IMR-90 (cell line): Measurements from ENCODE around the gene TRAF6. TPM values are rescaled to one million over a fixed set of nuclear protein-coding genes. Genes with fewer than 3 reads are reported as not detected.

Source experiments
- ATAC-seq: fragments of 200-7000 bp; cut with Tn5 transposase; 2 replicates; pipeline ENCODE4 v1.9.1; 2020; ENCODE audit warnings: low read depth, mild to moderate bottlenecking, moderate library complexity
- BruUV-seq: library from RNA; stranded (reverse); fragments of 400-500 nt; replicated peaks from 2 replicates; lab custom pipeline; 2021; lab: Mats Ljungman, UMichigan
- CTCF ChIA-PET: fragments of 300-600 bp; formaldehyde crosslinking; extraction: SDS; loops from one replicate; lab custom pipeline; 2021; ENCODE audit warnings: antibody characterized with exemption; lab: Yijun Ruan, JAX
- POLR2A ChIA-PET: fragments of 300-600 bp; sonication (Branson Sonifier 250); formaldehyde crosslinking; loops from one replicate; lab custom pipeline; 2022; ENCODE audit warnings: antibody characterized with exemption; ENCODE audit not compliant: unreplicated experiment; lab: Charles Lee
- DNase-seq: peaks from one replicate; pipeline ENCODE4 v3.0.0; 2013
- H2AFZ ChIP-seq: replicated peaks from 2 replicates; pipeline ENCODE3; 2013; ENCODE audit warnings: low read length, mild to moderate bottlenecking; ENCODE audit not compliant: poor library complexity
- H2AK5ac ChIP-seq: 2 replicates; pipeline ENCODE4 v1.6.1; 2013; ENCODE audit warnings: low read depth, low read length, inconsistent platforms
- H2AK9ac ChIP-seq: replicated peaks from 2 replicates; pipeline ENCODE3; 2013; ENCODE audit warnings: mild to moderate bottlenecking, low read depth, low read length, moderate library complexity; ENCODE audit not compliant: poor library complexity
- H2BK120ac ChIP-seq: 2 replicates; pipeline ENCODE4 v1.6.1; 2013; ENCODE audit warnings: low read depth, low read length, inconsistent platforms
- H2BK15ac ChIP-seq: 3 replicates; pipeline ENCODE4 v1.6.1; 2013; ENCODE audit warnings: low read depth, low read length, inconsistent platforms
- H2BK20ac ChIP-seq: 2 replicates; pipeline ENCODE4 v1.6.1; 2013; ENCODE audit warnings: low read depth, mild to moderate bottlenecking, inconsistent platforms, low read length, moderate library complexity
- H2BK5ac ChIP-seq: 2 replicates; pipeline ENCODE4 v1.6.1; 2013; ENCODE audit warnings: mild to moderate bottlenecking, low read depth, low read length, inconsistent platforms; ENCODE audit not compliant: poor library complexity, severe bottlenecking
- H3K14ac ChIP-seq: replicated peaks from 2 replicates; pipeline ENCODE4 v1.6.1; 2013; ENCODE audit warnings: low read depth, low read length, inconsistent platforms
- H3K18ac ChIP-seq: 2 replicates; pipeline ENCODE4 v1.6.1; 2013; ENCODE audit warnings: low read depth, low read length, control low read depth
- H3K23ac ChIP-seq: 2 replicates; pipeline ENCODE4 v1.6.1; 2013; ENCODE audit warnings: low read depth, low read length, inconsistent platforms
- H3K27ac ChIP-seq: 2 replicates; pipeline ENCODE4 v1.5.1; 2013; ENCODE audit warnings: mild to moderate bottlenecking, control low read depth, low read length; ENCODE audit not compliant: insufficient read depth
- H3K27me3 ChIP-seq: 2 replicates; pipeline ENCODE4 v1.6.1; 2013; ENCODE audit warnings: low read length; ENCODE audit not compliant: control insufficient read depth, insufficient read depth
- H3K36me3 ChIP-seq: 2 replicates; pipeline ENCODE4 v1.6.1; 2013; ENCODE audit warnings: low read length, mixed read lengths; ENCODE audit not compliant: control insufficient read depth, insufficient read depth
- H3K4ac ChIP-seq: 2 replicates; pipeline ENCODE4 v1.6.1; 2013; ENCODE audit warnings: low read depth, low read length, inconsistent platforms
- H3K4me1 ChIP-seq: 2 replicates; pipeline ENCODE4 v1.6.1; 2013; ENCODE audit warnings: low read length, mixed read lengths; ENCODE audit not compliant: control insufficient read depth, insufficient read depth
- H3K4me2 ChIP-seq: 2 replicates; pipeline ENCODE4 v1.6.1; 2013; ENCODE audit warnings: low read depth, mild to moderate bottlenecking, control low read depth, low read length, moderate library complexity
- H3K4me3 ChIP-seq: 2 replicates; pipeline ENCODE4 v1.5.1; 2013; ENCODE audit warnings: low read depth, mild to moderate bottlenecking, control low read depth, low read length, moderate library complexity; ENCODE audit not compliant: insufficient read depth
- H3K56ac ChIP-seq: 2 replicates; pipeline ENCODE4 v1.6.1; 2013; ENCODE audit warnings: low read length, inconsistent platforms; ENCODE audit not compliant: insufficient read depth; ENCODE audit errors: extremely low read depth
- H3K79me1 ChIP-seq, 2 experiments: 2 replicates each; pipeline ENCODE4 v1.6.1; 2013; ENCODE audit warnings: low read length in 2 of 2, inconsistent platforms in 1 of 2, low read depth in 1 of 2
- H3K9ac ChIP-seq: 2 replicates; pipeline ENCODE4 v1.6.1; 2013; ENCODE audit warnings: low read depth, low read length, control low read depth
- H3K9me1 ChIP-seq: 2 replicates; pipeline ENCODE4 v1.6.1; 2013; ENCODE audit warnings: low read length, inconsistent platforms; ENCODE audit not compliant: insufficient read depth
- H3K9me3 ChIP-seq: 2 replicates; pipeline ENCODE4 v1.6.1; 2013; ENCODE audit warnings: low read length; ENCODE audit not compliant: control insufficient read depth, insufficient read depth
- H4K20me1 ChIP-seq: 2 replicates; pipeline ENCODE4 v1.6.1; 2013; ENCODE audit warnings: low read length, inconsistent platforms; ENCODE audit not compliant: insufficient read depth
- H4K5ac ChIP-seq: 2 replicates; pipeline ENCODE4 v1.6.1; 2013; ENCODE audit warnings: mild to moderate bottlenecking, low read depth, low read length, control low read depth
- H4K8ac ChIP-seq, 2 experiments: 2 replicates each; pipeline ENCODE4 v1.6.1; 2013; ENCODE audit warnings: low read depth in 2 of 2, low read length in 2 of 2, control low read depth in 1 of 2, inconsistent platforms in 1 of 2
- H4K91ac ChIP-seq: 2 replicates; pipeline ENCODE4 v1.6.1; 2013; ENCODE audit warnings: low read depth, low read length, inconsistent platforms; ENCODE audit not compliant: insufficient read depth
- BHLHE40 ChIP-seq: fragments of 150-350 bp; IDR thresholded peaks from 2 replicates; pipeline ENCODE4 v1.6.1; 2016; ENCODE audit warnings: mild to moderate bottlenecking, low read depth, low read length
- CEBPB ChIP-seq: IDR thresholded peaks from 2 replicates; pipeline ENCODE4 v1.6.1; 2012; ENCODE audit warnings: low read depth, low read length, improper control_type of control experiment
- CHD1 ChIP-seq: IDR thresholded peaks from 2 replicates; pipeline ENCODE4 v1.6.1; 2012; ENCODE audit warnings: low read depth, low read length, improper control_type of control experiment
- ELK1 ChIP-seq: fragments of 150-350 bp; IDR thresholded peaks from 2 replicates; pipeline ENCODE4 v1.6.1; 2016; ENCODE audit warnings: low read depth, mild to moderate bottlenecking, low read length, moderate library complexity, borderline replicate concordance
- FOS ChIP-seq: fragments of 150-350 bp; IDR thresholded peaks from 2 replicates; pipeline ENCODE4 v1.6.1; 2016; ENCODE audit warnings: low read depth, low read length
- MAFK ChIP-seq: IDR thresholded peaks from 2 replicates; pipeline ENCODE4 v1.6.1; 2012; ENCODE audit warnings: low read depth, low read length, improper control_type of control experiment
- MAZ ChIP-seq: IDR thresholded peaks from 2 replicates; pipeline ENCODE4 v1.6.1; 2012; ENCODE audit warnings: low read depth, mild to moderate bottlenecking, low read length, improper control_type of control experiment, moderate library complexity, borderline replicate concordance
- MXI1 ChIP-seq: IDR thresholded peaks from 2 replicates; pipeline ENCODE4 v1.6.1; 2012; ENCODE audit warnings: low read depth, mild to moderate bottlenecking, low read length, moderate library complexity, borderline replicate concordance
- NFE2L2 ChIP-seq: fragments of 150-350 bp; IDR thresholded peaks from 2 replicates; pipeline ENCODE4 v1.6.1; 2016; ENCODE audit warnings: low read depth, mild to moderate bottlenecking, low read length
- POLR2A ChIP-seq: IDR thresholded peaks from 2 replicates; pipeline ENCODE4 v1.6.1; 2012; ENCODE audit warnings: mild to moderate bottlenecking, low read depth, low read length
- RAD21 ChIP-seq: IDR thresholded peaks from 2 replicates; pipeline ENCODE4 v1.6.1; 2012; ENCODE audit warnings: low read length, improper control_type of control experiment
- RCOR1 ChIP-seq: IDR thresholded peaks from 2 replicates; pipeline ENCODE4 v1.6.1; 2012; ENCODE audit warnings: mild to moderate bottlenecking, low read length, improper control_type of control experiment; ENCODE audit not compliant: insufficient replicate concordance
- RFX5 ChIP-seq: IDR thresholded peaks from 2 replicates; pipeline ENCODE4 v1.8.0; 2012; ENCODE audit warnings: low read depth, mild to moderate bottlenecking, low read length, moderate library complexity
- USF2 ChIP-seq: fragments of 150-350 bp; IDR thresholded peaks from 2 replicates; pipeline ENCODE4 v1.6.1; 2017; ENCODE audit warnings: mild to moderate bottlenecking, antibody characterized with exemption, low read length, low read depth
- WGBS, 2 experiments: methylation state at CpG; one replicate each; pipeline versions ENCODE4 v1.1.5 to v1.1.7; 2013; ENCODE audit warnings: missing lambda C conversion rate in 2 of 2; ENCODE audit not compliant: insufficient read length in 1 of 2; ENCODE audit errors: extremely low coverage in 2 of 2; 5-methylcytosine and 5-hydroxymethylcytosine counted together
- dilution Hi-C: fragments of 300-500 bp; cut with HindIII; formaldehyde crosslinking; loops from one replicate; pipeline ENCODE4 v1.14.3; 2018; ENCODE audit warnings: low sequenced_read_pairs; ENCODE audit not compliant: unreplicated experiment
- in situ Hi-C: fragments of 300-500 bp; cut with MboI; formaldehyde crosslinking; loops from 3 replicates; pipeline ENCODE4 v1.14.3; 2019; ENCODE audit warnings: low sequenced_read_pairs, inconsistent platforms, mixed read lengths
- intact Hi-C: fragments of 100-400 bp; cut with micrococcal nuclease; formaldehyde crosslinking; loops from 2 replicates; pipeline ENCODE4 v1.10.0; 2022
- polyA plus RNA-seq, 3 experiments: library from polyadenylated mRNA; depleted of rRNA; stranded (reverse); fragments of >200 nt; gene quantifications; 2 replicates each; pipeline ENCODE4 v1.2.3, GENCODE V29; 2012; ENCODE audit warnings: low replicate concordance in 1 of 3
- total RNA-seq: library from RNA; depleted of rRNA; stranded (reverse); fragments of >200 nt; gene quantifications from 2 replicates; pipeline ENCODE4 v1.2.3, GENCODE V29; 2012

Gene TRAF6
- total and polyA plus RNA-seq, 2 of the 4 experiments (the other 2 are of a cell fraction) = 6.0 to 17.6 TPM

- Histone ChIP-seq H3K9me1 (peaks cover 4% of the 10 kb centered on the region; the same call in 1 of the 2 replicates), H3K4ac (no peak overlapping the region), H4K5ac (no peak overlapping the region), H3K14ac (no peak overlapping the region), H2BK120ac (no peak overlapping the region), H3K9me3 (no peaks in the 10 kb centered on the region), H2BK5ac (no peak overlapping the region), H3K27ac (no peak overlapping the region), H3K18ac (no peak overlapping the region), H3K56ac (no peak overlapping the region), H3K27me3 (no peaks in the 10 kb centered on the region), H3K79me1 (no peaks in the 10 kb centered on the region), H3K36me3 (no peaks in the 10 kb centered on the region; the same call in 1 of the 2 replicates), H3K4me3 (no peak overlapping the region), H3K4me2 (no peak overlapping the region), H2AK5ac (no peak overlapping the region), H2AFZ (no peak overlapping the region), H3K4me1 (peaks cover 5% of the 10 kb centered on the region; the same call in 1 of the 2 replicates), H3K23ac (no peak overlapping the region), H4K91ac (no peak overlapping the region), H2BK15ac (no peak overlapping the region), H4K20me1 (no peaks in the 10 kb centered on the region), H2AK9ac (no peak overlapping the region), H2BK20ac (no peak overlapping the region), H4K8ac (no peak overlapping the region), H3K9ac (no peak overlapping the region)
- dilution Hi-C loops (no loop called here), intact Hi-C loops (no loop called here), in situ Hi-C loops (no loop called here)
- WGBS, 2 experiments = no CpG with 5 or more reads among the region's 2 CpGs
- no TSS peak for BruUV-seq
- ChIA-PET CTCF (no interaction called here), POLR2A (no interaction called here)
- TF ChIP-seq NFE2L2 = no peak
- no peak for TF ChIP-seq MXI1
- no peak for TF ChIP-seq CEBPB
- TF ChIP-seq CHD1 = no peak
- TF ChIP-seq FOS = no peak
- no peak for TF ChIP-seq BHLHE40
- TF ChIP-seq RAD21 = no peak
- TF ChIP-seq MAFK = no peak
- no peak for TF ChIP-seq USF2
- no peak for TF ChIP-seq ELK1
- TF ChIP-seq MAZ = no peak
- TF ChIP-seq RCOR1 = no peak
- TF ChIP-seq POLR2A = no peak
- TF ChIP-seq RFX5 = no peak
- ATAC-seq (no peak), DNase-seq (no peak)
Observed at GRCh38 chr11:36443661-36444060, 66.4 kb downstream of the TRAF6 start.
